CD4-positive, alpha-beta T cell (primary cell): ENCODE results near the gene CAPZB. TPM values are rescaled to one million over a fixed set of nuclear protein-coding genes. Genes with fewer than 3 reads are reported as not detected.
A peak's percentile ranks its signal among the peaks of the same experiment; 100 is the strongest.

Experiments
- ATAC-seq: fragments of 200-7000 bp; cut with Tn5 transposase; one replicate; pipeline ENCODE4 v1.10.0; 2022; ENCODE audit warnings: mild to moderate bottlenecking; ENCODE audit not compliant: poor library complexity
- CTCF ChIA-PET: fragments of 350-600 bp; sonication (Branson Sonifier 250); formaldehyde crosslinking; loops from one replicate; lab custom pipeline; 2021; ENCODE audit warnings: antibody characterized with exemption, inconsistent platforms; lab: Charles Lee
- POLR2A ChIA-PET: fragments of 350-600 bp; sonication (Branson Sonifier 250); formaldehyde crosslinking; loops from one replicate; lab custom pipeline; 2021; ENCODE audit warnings: antibody characterized with exemption, inconsistent platforms; lab: Charles Lee
- DNase-seq, 14 experiments: peaks; one replicate each; pipeline ENCODE4 v3.0.0-alpha.2; 2013 to 2020; ENCODE audit warnings: mixed read lengths in 2 of 14
- H3K27ac ChIP-seq, 2 donors: one replicate each; pipeline versions ENCODE4 v1.5.1 to v1.7.0; 2013; ENCODE audit warnings: low read length in 2 of 2, low read depth in 1 of 2, mild to moderate bottlenecking in 1 of 2
- H3K27me3 ChIP-seq, 2 experiments: 1 replicate in 1 of 2; 2 replicates in 1 of 2; pipeline versions ENCODE4 v1.6.1 to v1.7.0; 2013; ENCODE audit warnings: low read length in 2 of 2, control low read depth in 1 of 2, mild to moderate bottlenecking in 1 of 2, moderate library complexity in 1 of 2; ENCODE audit not compliant: insufficient read depth in 2 of 2, control insufficient read depth in 1 of 2
- H3K36me3 ChIP-seq: one replicate; pipeline ENCODE4 v1.6.1; 2013; ENCODE audit warnings: low read length, control low read depth; ENCODE audit not compliant: insufficient read depth
- H3K4me1 ChIP-seq: one replicate; pipeline ENCODE4 v1.6.1; 2013; ENCODE audit warnings: low read length, control low read depth; ENCODE audit not compliant: insufficient read depth
- H3K4me3 ChIP-seq: one replicate; pipeline ENCODE4 v1.5.1; 2013; ENCODE audit warnings: mild to moderate bottlenecking, low read length, moderate library complexity
- H3K9me3 ChIP-seq, 2 experiments: 1 replicate in 1 of 2; 2 replicates in 1 of 2; pipeline versions ENCODE4 v1.6.1 to v1.7.0; 2013; ENCODE audit warnings: low read length in 2 of 2, mild to moderate bottlenecking in 2 of 2, control low read depth in 1 of 2, moderate library complexity in 1 of 2; ENCODE audit not compliant: control insufficient read depth in 1 of 2, insufficient read depth in 1 of 2
- H3K27ac Mint-ChIP-seq: one replicate; pipeline ENCODE4 v1.8.0; 2020; ENCODE audit warnings: mixed read lengths
- H3K27me3 Mint-ChIP-seq: one replicate; pipeline ENCODE4 v1.8.0; 2021; ENCODE audit warnings: mixed read lengths
- H3K36me3 Mint-ChIP-seq: one replicate; pipeline ENCODE4 v1.8.0; 2021; ENCODE audit warnings: low read depth, mixed read lengths
- H3K4me1 Mint-ChIP-seq: one replicate; pipeline ENCODE4 v1.8.0; 2021; ENCODE audit warnings: low read depth, mixed read lengths
- H3K4me3 Mint-ChIP-seq: one replicate; pipeline ENCODE4 v1.8.0; 2020; ENCODE audit warnings: mild to moderate bottlenecking, mixed read lengths
- H3K9me3 Mint-ChIP-seq: one replicate; pipeline ENCODE4 v1.8.0; 2020; ENCODE audit warnings: mixed read lengths
- CTCF ChIP-seq: fragments of 200-600 bp; IDR thresholded peaks from one replicate; pipeline ENCODE4 v1.8.0; 2022; ENCODE audit warnings: antibody characterized with exemption, mild to moderate bottlenecking
- intact Hi-C, 2 experiments: fragments of 100-400 bp; cut with DNase I in 1 of 2; cut with micrococcal nuclease in 1 of 2; formaldehyde crosslinking; loops; one replicate each; pipeline versions ENCODE4 v1.15.1 to v1.9.0; 2023 to 2025; cut with DNase I, micrococcal nuclease
- total RNA-seq, 174 experiments: library from RNA in 2 of 174; stranded (reverse) in 2 of 174; gene quantifications; one replicate each; pipeline ENCODE4 v1.2.3 and lab custom pipeline; 2021 to 2026

Gene CAPZB
- total RNA-seq, 2 experiments from 2014 or later: 168 to 173 TPM

- ATAC-seq (no peak), DNase-seq (no peak)
- Histone ChIP-seq H3K4me1 (peaks cover 52% of the 10 kb centered on the region), H3K36me3 (peaks cover 56% of the 10 kb centered on the region), H3K27me3 (no peaks in the 10 kb centered on the region), H3K9me3 (no peaks in the 10 kb centered on the region), H3K4me3 (no peak overlapping the region), H3K27ac (no peak overlapping the region)
- CTCF ChIA-PET: interaction anchor here (0.7 kb wide), 1 partner anchor 235 kb away, joined by 3 read pairs; no protein-coding TSS in a partner anchor
- TF ChIP-seq CTCF: no peak
- Mint-ChIP-seq H3K27me3 (no peaks in the 10 kb centered on the region), H3K36me3 (peaks cover 77% of the 10 kb centered on the region), H3K4me1 (peaks cover 84% of the 10 kb centered on the region), H3K4me3 (no peak overlapping the region), H3K27ac (peak overlapping the region; percentile 69), H3K9me3 (no peaks in the 10 kb centered on the region)
- POLR2A ChIA-PET: no interaction called here
- intact Hi-C loops: no loop called here
These were observed 66.8 kb downstream of the CAPZB start for GRCh38 chr1:19418503-19418971.

DNA sequence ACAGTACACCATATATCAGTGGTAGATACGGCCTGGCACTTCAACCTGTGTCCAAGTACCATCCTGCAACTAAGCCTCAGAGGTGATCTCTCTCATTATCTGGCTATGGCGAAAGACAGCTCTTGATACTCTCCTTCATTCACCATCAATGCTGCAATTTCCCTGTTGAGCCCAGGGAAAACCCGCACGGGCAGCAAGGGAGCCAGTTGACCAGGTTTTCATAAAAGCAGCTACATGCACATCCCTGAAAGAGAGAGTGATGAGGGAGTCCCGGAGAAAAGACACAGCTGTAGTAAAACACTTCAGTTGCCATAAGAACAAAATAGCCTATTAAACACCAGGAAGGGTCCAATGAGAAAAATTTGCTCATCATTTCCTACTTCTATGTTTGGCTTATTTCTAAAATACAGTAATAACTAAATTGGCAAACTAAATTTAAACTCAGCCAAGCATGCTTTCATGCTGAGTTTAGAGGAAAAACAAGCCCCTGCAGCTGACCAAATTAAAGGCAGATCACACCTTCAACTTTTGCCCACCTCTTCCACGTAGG lies 68.3 kb downstream of the CAPZB start:
- intact Hi-C loops: no loop called here
- Mint-ChIP-seq H3K27me3 (no peaks in the 10 kb centered on the region), H3K4me3 (no peak overlapping the region), H3K9me3 (no peaks in the 10 kb centered on the region), H3K27ac (peak overlapping the region; percentile 69), H3K36me3 (peaks cover 81% of the 10 kb centered on the region), H3K4me1 (peaks cover 81% of the 10 kb centered on the region)
- Histone ChIP-seq H3K36me3 (peaks cover 65% of the 10 kb centered on the region), H3K4me1 (peaks cover 41% of the 10 kb centered on the region), H3K27me3 (no peaks in the 10 kb centered on the region), H3K27ac (no peak overlapping the region), H3K9me3 (no peaks in the 10 kb centered on the region), H3K4me3 (no peak overlapping the region)
- DNase-seq: no peak
- POLR2A ChIA-PET: interaction anchor here (1.6 kb wide), 1 partner anchor 18 kb away, joined by 3 read pairs; no protein-coding TSS in a partner anchor
- ATAC-seq: no peak
- CTCF ChIA-PET: interaction anchor here (0.8 kb wide), 1 partner anchor 416 kb away, joined by 3 read pairs; no protein-coding TSS in a partner anchor
- TF ChIP-seq CTCF: no peak

DNA sequence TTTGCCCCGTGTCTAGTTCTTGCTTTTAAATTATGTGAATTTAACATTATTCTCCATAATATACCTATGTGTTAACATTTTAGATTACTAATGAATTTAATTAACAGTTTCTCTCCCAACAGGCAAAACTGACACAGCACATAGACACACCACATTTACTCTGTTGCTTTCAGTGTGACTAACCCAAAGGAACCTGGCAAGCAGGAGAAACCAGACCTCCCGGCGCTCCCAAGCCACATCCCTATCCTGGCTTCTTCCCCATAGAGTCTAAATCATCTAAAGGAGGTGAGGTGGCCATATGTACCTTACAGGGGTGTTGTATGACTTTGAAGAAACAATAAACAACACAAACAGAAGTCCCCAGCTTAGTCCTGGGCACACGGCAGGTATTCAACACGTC lies 69.2 kb downstream of the CAPZB start:
- H3K9me3 ChIP-seq: no peaks in the 10 kb centered on the region
- H3K36me3 ChIP-seq: peaks cover 73% of the 10 kb centered on the region
- no peak overlapping the region for H3K4me3 Mint-ChIP-seq
- H3K27ac Mint-ChIP-seq: peak overlapping the region; percentile 69
- no peak overlapping the region for H3K4me3 ChIP-seq
- ATAC-seq (no peak), DNase-seq (no peak)
- peaks cover 85% of the 10 kb centered on the region for H3K36me3 Mint-ChIP-seq
- H3K27ac ChIP-seq: no peak overlapping the region
- ChIA-PET CTCF (no interaction called here), POLR2A (interaction anchor here (1.6 kb wide), 1 partner anchor 19 kb away, joined by 3 read pairs; no protein-coding TSS in a partner anchor)
- H3K4me1 ChIP-seq: peaks cover 42% of the 10 kb centered on the region
- TF ChIP-seq CTCF: no peak
- peaks cover 81% of the 10 kb centered on the region for H3K4me1 Mint-ChIP-seq
- no peaks in the 10 kb centered on the region for H3K27me3 ChIP-seq
- H3K27me3 Mint-ChIP-seq: no peaks in the 10 kb centered on the region
- intact Hi-C loops: no loop called here
- no peaks in the 10 kb centered on the region for H3K9me3 Mint-ChIP-seq
